DND-41 (cell line): Measurements from ENCODE around the gene MYL2.

Experiments used
- EZH2 ChIP-seq: IDR thresholded peaks from 3 replicates; pipeline ENCODE4 v1.6.1; 2012; ENCODE audit warnings: borderline replicate concordance, low read depth, mild to moderate bottlenecking, moderate library complexity, low read length, inconsistent platforms; ENCODE audit not compliant: severe bottlenecking
- TF ChIP-seq, protein P1 (sequence below): IDR thresholded peaks from 2 replicates; pipeline ENCODE4 v1.5.1; 2012; ENCODE audit warnings: borderline replicate concordance, low read length, moderate library complexity, mild to moderate bottlenecking; ENCODE audit not compliant: poor library complexity, severe bottlenecking; ENCODE audit errors: extremely low read depth

DNA sequence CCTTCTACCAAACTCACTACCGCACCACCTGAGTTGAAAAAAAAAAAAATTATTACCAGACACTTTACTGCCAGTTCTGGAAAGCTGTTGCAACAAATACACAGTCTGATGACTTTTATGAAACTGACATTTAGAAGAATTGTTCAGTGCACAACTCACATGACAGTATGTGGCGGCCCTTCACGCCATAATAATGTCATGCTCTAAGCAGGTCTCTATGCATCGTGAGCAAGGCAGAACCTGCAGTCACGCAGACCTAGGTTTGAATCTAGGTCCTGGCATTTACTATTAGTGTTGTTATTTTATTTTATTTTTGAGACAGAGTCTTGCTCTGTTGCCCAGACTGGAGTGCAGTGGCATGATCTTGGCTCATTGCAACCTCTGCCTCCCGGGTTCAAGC, 8.1 kb downstream of the MYL2 start:
- TF ChIP-seq, protein P1, sequence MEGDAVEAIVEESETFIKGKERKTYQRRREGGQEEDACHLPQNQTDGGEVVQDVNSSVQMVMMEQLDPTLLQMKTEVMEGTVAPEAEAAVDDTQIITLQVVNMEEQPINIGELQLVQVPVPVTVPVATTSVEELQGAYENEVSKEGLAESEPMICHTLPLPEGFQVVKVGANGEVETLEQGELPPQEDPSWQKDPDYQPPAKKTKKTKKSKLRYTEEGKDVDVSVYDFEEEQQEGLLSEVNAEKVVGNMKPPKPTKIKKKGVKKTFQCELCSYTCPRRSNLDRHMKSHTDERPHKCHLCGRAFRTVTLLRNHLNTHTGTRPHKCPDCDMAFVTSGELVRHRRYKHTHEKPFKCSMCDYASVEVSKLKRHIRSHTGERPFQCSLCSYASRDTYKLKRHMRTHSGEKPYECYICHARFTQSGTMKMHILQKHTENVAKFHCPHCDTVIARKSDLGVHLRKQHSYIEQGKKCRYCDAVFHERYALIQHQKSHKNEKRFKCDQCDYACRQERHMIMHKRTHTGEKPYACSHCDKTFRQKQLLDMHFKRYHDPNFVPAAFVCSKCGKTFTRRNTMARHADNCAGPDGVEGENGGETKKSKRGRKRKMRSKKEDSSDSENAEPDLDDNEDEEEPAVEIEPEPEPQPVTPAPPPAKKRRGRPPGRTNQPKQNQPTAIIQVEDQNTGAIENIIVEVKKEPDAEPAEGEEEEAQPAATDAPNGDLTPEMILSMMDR: no peak
- no peak for TF ChIP-seq EZH2
